Adipocyte (in vitro differentiated cells): Measurements from ENCODE around the gene SCN4A.

Source experiments
- DNase-seq: peaks from one replicate; pipeline ENCODE4 v3.0.0-alpha.2; 2015; ENCODE audit warnings: low read depth
- H3K27me3 ChIP-seq: replicated peaks from 2 replicates; pipeline ENCODE4 v1.7.0; 2013; ENCODE audit warnings: mild to moderate bottlenecking, low read length, moderate library complexity; ENCODE audit not compliant: control insufficient read depth, insufficient read depth
- H3K36me3 ChIP-seq: 2 replicates; pipeline ENCODE4 v1.7.0; 2013; ENCODE audit warnings: low read length, mild to moderate bottlenecking, moderate library complexity; ENCODE audit not compliant: control insufficient read depth, insufficient read depth, severe bottlenecking
- H3K4me1 ChIP-seq: 2 replicates; pipeline ENCODE4 v1.7.0; 2013; ENCODE audit warnings: mild to moderate bottlenecking, low read length, moderate library complexity; ENCODE audit not compliant: control insufficient read depth, insufficient read depth
- H3K4me3 ChIP-seq: 2 replicates; pipeline ENCODE4 v1.7.0; 2013; ENCODE audit warnings: mild to moderate bottlenecking, low read length, moderate library complexity
- H3K9ac ChIP-seq: 2 replicates; pipeline ENCODE4 v1.7.0; 2013; ENCODE audit warnings: mild to moderate bottlenecking, low read length, moderate library complexity
- H3K9me3 ChIP-seq: 2 replicates; pipeline ENCODE4 v1.7.0; 2013; ENCODE audit warnings: mild to moderate bottlenecking, low read length, moderate library complexity; ENCODE audit not compliant: control insufficient read depth

The SCN4A gene

GRCh38 chr17:63976702-63977101 lies 4.0 kb upstream of the SCN4A start:
- peaks cover 2% of the 10 kb centered on the region for H3K9me3 ChIP-seq
- H3K4me3 ChIP-seq: no peak overlapping the region
- no peak for DNase-seq
- H3K4me1 ChIP-seq: peaks cover 20% of the 10 kb centered on the region
- H3K9ac ChIP-seq: no peak overlapping the region
- H3K36me3 ChIP-seq: no peaks in the 10 kb centered on the region
- H3K27me3 ChIP-seq: no peaks in the 10 kb centered on the region

GRCh38 chr17:63975541-63976092 lies 2.9 kb upstream of the SCN4A start:
- no peak overlapping the region for H3K4me3 ChIP-seq
- DNase-seq: no peak
- H3K27me3 ChIP-seq: no peaks in the 10 kb centered on the region
- peaks cover 17% of the 10 kb centered on the region for H3K4me1 ChIP-seq
- no peak overlapping the region for H3K9ac ChIP-seq
- no peaks in the 10 kb centered on the region for H3K9me3 ChIP-seq
- no peaks in the 10 kb centered on the region for H3K36me3 ChIP-seq

GRCh38 chr17:63974594-63975192 lies 2.0 kb upstream of the SCN4A start:
- Histone ChIP-seq H3K27me3 (peaks cover 8% of the 10 kb centered on the region), H3K9me3 (no peaks in the 10 kb centered on the region), H3K4me3 (no peak overlapping the region), H3K9ac (no peak overlapping the region), H3K36me3 (no peaks in the 10 kb centered on the region), H3K4me1 (peaks cover 11% of the 10 kb centered on the region)
- DNase-seq: peak; percentile 34

DNA sequence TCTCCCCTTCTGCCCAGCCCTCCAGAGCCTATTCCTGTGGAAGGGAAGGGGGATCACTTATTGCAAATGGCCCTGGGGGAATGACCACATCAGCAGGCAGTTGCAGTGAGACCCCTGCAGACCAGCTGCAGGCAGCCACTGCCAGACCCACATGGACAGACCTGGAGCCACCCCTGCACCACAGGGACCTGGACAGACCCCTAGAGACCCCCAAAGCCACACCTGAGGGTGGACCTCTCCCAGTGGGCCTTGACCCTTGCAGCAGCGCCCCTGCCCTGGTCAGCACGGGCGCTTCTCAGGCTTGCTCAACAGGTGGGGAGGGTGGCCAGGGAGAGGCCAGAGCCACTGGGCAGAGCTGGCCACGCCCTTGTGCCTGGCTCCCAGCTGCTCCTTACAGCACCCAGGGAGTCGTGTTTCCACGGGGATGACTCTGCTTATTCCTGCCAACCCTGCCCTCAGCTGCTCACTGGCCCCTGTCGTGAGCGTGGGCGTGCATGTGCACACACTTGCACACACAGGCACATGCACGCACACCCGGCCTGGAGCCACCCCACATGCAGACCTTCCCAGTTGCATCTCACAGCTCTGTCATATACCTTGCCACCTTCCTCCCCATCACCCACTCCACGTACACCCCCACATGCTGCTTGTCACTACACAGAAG lies 1.3 kb upstream of the SCN4A start:
- H3K27me3 ChIP-seq: peaks cover 13% of the 10 kb centered on the region
- DNase-seq: no peak
- peaks cover 11% of the 10 kb centered on the region for H3K4me1 ChIP-seq
- no peaks in the 10 kb centered on the region for H3K9me3 ChIP-seq
- no peaks in the 10 kb centered on the region for H3K36me3 ChIP-seq
- H3K4me3 ChIP-seq: no peak overlapping the region
- H3K9ac ChIP-seq: no peak overlapping the region

DNA sequence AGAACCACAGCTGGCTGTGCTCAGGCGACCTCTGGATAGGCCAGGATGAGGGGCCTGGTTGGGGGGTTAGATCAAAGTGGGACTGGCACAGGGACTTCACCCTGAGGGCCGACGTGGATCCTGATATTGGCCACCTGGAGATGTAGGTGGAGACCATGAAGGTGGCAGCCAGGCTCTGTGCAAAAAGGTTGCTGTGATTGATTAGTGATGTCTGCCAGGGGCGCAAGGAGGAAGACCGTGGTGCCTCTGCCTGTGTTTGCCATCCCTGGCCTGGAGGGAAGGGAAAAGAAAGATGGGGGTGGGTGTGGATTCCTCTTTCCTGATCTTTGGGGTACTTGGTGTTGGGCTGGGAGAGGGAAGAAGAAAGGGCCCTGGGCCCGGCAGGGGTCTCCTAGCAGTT lies 529 bp upstream of the SCN4A start:
- no peak overlapping the region for H3K9ac ChIP-seq
- H3K4me1 ChIP-seq: peaks cover 11% of the 10 kb centered on the region
- no peaks in the 10 kb centered on the region for H3K36me3 ChIP-seq
- H3K4me3 ChIP-seq: no peak overlapping the region
- DNase-seq: no peak
- no peaks in the 10 kb centered on the region for H3K9me3 ChIP-seq
- H3K27me3 ChIP-seq: peaks cover 14% of the 10 kb centered on the region

- Histone ChIP-seq H3K9me3 (no peaks in the 10 kb centered on the region), H3K4me1 (peaks cover 5% of the 10 kb centered on the region)
- no peak for DNase-seq
Observed at GRCh38 chr17:63969278-63969677, 3.4 kb downstream of the SCN4A start.

DNA sequence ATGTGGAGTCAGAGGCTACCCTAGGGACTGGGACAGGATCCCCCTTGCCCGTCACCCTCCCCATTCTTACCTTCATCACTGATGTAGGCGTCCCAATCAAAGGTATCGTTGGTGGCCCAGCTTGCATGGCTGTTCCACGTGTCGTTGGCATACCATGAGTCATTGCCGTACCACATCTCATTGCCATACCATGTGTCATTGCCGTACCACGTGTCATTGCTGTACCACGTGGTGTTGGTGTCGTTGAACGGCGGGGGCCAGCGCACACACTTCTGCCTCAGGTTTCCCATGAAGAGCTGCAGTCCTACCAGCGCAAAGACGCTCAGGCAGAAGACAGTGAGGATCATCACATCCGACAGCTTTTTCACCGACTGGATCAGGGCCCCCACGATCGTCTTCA lies 4.8 kb downstream of the SCN4A start:
- H3K27me3 ChIP-seq: peaks cover 17% of the 10 kb centered on the region
- no peaks in the 10 kb centered on the region for H3K9me3 ChIP-seq
- DNase-seq: no peak
- no peak overlapping the region for H3K9ac ChIP-seq
- H3K36me3 ChIP-seq: no peaks in the 10 kb centered on the region
- no peak overlapping the region for H3K4me3 ChIP-seq
- H3K4me1 ChIP-seq: peaks cover 7% of the 10 kb centered on the region

More at GRCh38 chr17:63969278-63969677, 3.4 kb downstream of the SCN4A start:
- Histone ChIP-seq H3K27me3 (peaks cover 17% of the 10 kb centered on the region), H3K4me3 (no peak overlapping the region), H3K9ac (no peak overlapping the region), H3K36me3 (no peaks in the 10 kb centered on the region)

DNA sequence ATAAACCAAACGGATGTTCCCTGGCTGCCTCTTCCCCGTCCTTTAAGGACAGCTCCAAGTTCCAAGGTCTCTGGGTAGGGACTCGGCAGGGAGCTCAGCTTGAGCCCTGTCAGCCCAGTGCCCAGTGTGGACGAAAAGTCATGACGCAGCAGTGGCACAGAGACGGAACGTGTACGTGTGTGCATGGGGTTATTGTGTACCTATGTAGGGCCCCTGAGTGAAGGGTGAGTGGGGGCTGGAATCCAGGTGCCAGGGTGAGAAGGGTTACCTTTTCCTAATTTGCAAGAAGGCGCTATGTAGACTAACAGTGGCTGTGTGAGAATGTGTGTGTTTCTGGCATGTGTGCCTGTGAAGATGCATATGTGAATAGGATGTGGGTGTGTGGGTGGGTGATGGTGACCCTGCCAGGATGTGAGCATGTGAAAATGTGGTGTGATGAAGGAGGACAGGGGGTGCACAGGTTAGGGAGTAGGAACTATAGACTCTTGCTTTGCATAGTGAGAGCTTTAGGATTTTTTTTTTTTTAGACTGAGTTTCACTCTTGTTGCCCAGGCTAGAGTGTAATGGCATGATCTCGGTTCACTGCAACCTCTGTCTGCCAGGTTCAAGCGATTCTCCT lies 6.0 kb downstream of the SCN4A start:
- Histone ChIP-seq H3K9me3 (no peaks in the 10 kb centered on the region), H3K4me1 (peaks cover 18% of the 10 kb centered on the region), H3K27me3 (peaks cover 17% of the 10 kb centered on the region), H3K9ac (no peak overlapping the region), H3K4me3 (no peak overlapping the region), H3K36me3 (no peaks in the 10 kb centered on the region)
- no peak for DNase-seq

- H3K36me3 ChIP-seq: no peaks in the 10 kb centered on the region
- peaks cover 26% of the 10 kb centered on the region for H3K4me1 ChIP-seq
- H3K27me3 ChIP-seq: peaks cover 3% of the 10 kb centered on the region
- H3K9me3 ChIP-seq: no peaks in the 10 kb centered on the region
- DNase-seq: no peak
- H3K4me3 ChIP-seq: no peak overlapping the region
- no peak overlapping the region for H3K9ac ChIP-seq
Observed at GRCh38 chr17:63963123-63963522, 9.6 kb downstream of the SCN4A start.

- Histone ChIP-seq H3K36me3 (no peaks in the 10 kb centered on the region), H3K4me1 (peaks cover 26% of the 10 kb centered on the region), H3K9me3 (no peaks in the 10 kb centered on the region), H3K9ac (no peak overlapping the region), H3K27me3 (peaks cover 3% of the 10 kb centered on the region), H3K4me3 (no peak overlapping the region)
- DNase-seq: no peak
Observed at GRCh38 chr17:63962298-63962744, 10.4 kb downstream of the SCN4A start.

GRCh38 chr17:63961355-63962212 lies 11.1 kb downstream of the SCN4A start:
- H3K9me3 ChIP-seq: no peaks in the 10 kb centered on the region
- no peaks in the 10 kb centered on the region for H3K36me3 ChIP-seq
- peak; percentile 43 for DNase-seq
- H3K9ac ChIP-seq: no peak overlapping the region
- peak overlapping the region; percentile 72 for H3K4me3 ChIP-seq
- H3K27me3 ChIP-seq: peaks cover 3% of the 10 kb centered on the region
- H3K4me1 ChIP-seq: peaks cover 26% of the 10 kb centered on the region
